ENCODE results near the gene RBBP4.

DNA sequence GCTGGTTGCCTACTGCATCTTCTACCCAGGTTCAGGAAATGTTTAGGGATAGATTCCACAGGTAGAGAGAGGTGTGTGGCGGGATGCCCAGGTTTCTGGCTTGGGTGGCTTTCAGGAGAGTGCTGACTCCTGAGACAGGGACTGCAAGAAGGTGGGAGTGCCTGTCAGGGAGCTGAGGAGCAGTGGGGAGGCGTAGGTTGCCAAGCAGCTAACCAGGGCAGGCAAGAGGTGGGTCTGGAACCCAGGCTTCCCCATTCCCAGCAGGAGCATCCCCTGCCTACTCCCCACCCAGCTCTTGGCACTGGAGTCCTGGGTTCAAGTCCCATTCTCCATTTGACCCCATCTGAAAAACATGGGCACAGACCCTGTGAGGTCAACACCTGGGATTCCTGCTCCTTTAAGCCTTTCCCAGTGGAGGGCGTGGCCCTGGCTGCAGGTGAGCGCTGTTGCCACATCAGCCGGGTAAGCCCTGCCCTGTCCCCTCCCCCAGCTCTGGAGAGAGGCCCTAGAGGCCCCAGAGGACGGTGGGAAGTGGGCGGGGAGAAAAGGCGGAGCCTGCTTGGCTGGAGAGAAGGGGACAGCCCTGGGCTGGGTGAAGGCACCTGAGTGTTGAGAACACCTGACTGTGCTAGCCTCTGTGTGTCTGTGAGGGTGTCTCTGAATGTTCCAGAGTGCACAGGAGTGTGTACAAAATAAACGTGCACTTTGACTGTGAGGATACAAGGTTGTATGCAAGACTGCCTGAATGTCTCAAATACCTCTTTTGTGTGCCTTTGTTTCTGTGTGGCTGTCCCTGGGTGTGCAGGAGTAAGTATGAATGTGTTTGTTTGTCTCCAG is 65.5 kb downstream of the RBBP4 start:
- TF ChIP-seq, protein P1, sequence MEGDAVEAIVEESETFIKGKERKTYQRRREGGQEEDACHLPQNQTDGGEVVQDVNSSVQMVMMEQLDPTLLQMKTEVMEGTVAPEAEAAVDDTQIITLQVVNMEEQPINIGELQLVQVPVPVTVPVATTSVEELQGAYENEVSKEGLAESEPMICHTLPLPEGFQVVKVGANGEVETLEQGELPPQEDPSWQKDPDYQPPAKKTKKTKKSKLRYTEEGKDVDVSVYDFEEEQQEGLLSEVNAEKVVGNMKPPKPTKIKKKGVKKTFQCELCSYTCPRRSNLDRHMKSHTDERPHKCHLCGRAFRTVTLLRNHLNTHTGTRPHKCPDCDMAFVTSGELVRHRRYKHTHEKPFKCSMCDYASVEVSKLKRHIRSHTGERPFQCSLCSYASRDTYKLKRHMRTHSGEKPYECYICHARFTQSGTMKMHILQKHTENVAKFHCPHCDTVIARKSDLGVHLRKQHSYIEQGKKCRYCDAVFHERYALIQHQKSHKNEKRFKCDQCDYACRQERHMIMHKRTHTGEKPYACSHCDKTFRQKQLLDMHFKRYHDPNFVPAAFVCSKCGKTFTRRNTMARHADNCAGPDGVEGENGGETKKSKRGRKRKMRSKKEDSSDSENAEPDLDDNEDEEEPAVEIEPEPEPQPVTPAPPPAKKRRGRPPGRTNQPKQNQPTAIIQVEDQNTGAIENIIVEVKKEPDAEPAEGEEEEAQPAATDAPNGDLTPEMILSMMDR (IDR thresholded peaks at IDR 0.05; ENCODE audit: insufficient read depth, low read depth, low read length), result no peak
- no peak for TF ChIP-seq EZH2 (IDR thresholded peaks at IDR 0.05; ENCODE audit: insufficient read depth, low read length)
